ENCODE data around the gene EMID1. TPM values are rescaled to one million over a fixed set of nuclear protein-coding genes. Genes with fewer than 3 reads are reported as not detected.
A peak's percentile ranks its signal among the peaks of the same experiment; 100 is the strongest.

Gene EMID1
- total RNA-seq, 4 donors from 2014 or later, result 2.8 to 4.8 (median 3.6) TPM

GRCh38 chr22:29263791-29264276 is 58.1 kb downstream of the EMID1 start:
- 83 to 90% methylated on average over 14 of the region's 14 CpGs for WGBS, 2 donors
- TF ChIP-seq CTCF (IDR thresholded peaks at IDR 0.05) (no peak), POLR2A (IDR thresholded peaks at IDR 0.05) (no peak)
- no peak overlapping the region for H3K4me3 ChIP-seq (ENCODE audit: low read depth, poor library complexity, severe bottlenecking)
- intact Hi-C loops (cut with DNase I; ENCODE audit: low total_unique reads), result no loop called here
- DNase-seq (ENCODE audit: low spot score in 2 of 2), result peak in 1 of 2 donors; percentile 81

- H3K4me3 ChIP-seq (ENCODE audit: low read depth, poor library complexity, severe bottlenecking), result no peak overlapping the region
- peak in 1 of 2 donors; percentile 83 for DNase-seq (ENCODE audit: low spot score in 2 of 2)
- TF ChIP-seq POLR2A (IDR thresholded peaks at IDR 0.05) (no peak), CTCF (IDR thresholded peaks at IDR 0.05) (no peak)
- intact Hi-C loops (cut with DNase I; ENCODE audit: low total_unique reads), result no loop called here
- WGBS, 2 donors, result 97 to 100% methylated on average over 5 to 6 of the region's 7 CpGs
These were observed 59.6 kb downstream of the EMID1 start for GRCh38 chr22:29265305-29265704.

- intact Hi-C loops (cut with DNase I; ENCODE audit: low total_unique reads), result no loop called here
- no peak overlapping the region for H3K4me3 ChIP-seq (ENCODE audit: low read depth, poor library complexity, severe bottlenecking)
- DNase-seq (ENCODE audit: low spot score in 2 of 2), result no peak
- TF ChIP-seq POLR2A (IDR thresholded peaks at IDR 0.05), result no peak
- no peak for TF ChIP-seq CTCF (IDR thresholded peaks at IDR 0.05)
- 69 to 72% methylated on average over 4 of the region's 4 CpGs for WGBS, 2 donors
These were observed 60.2 kb downstream of the EMID1 start for GRCh38 chr22:29265929-29266328.

GRCh38 chr22:29266564-29267461 is 61.1 kb downstream of the EMID1 start:
- TF ChIP-seq CTCF (IDR thresholded peaks at IDR 0.05) (no peak), POLR2A (IDR thresholded peaks at IDR 0.05) (no peak)
- intact Hi-C loops (cut with DNase I; ENCODE audit: low total_unique reads), result no loop called here
- H3K4me3 ChIP-seq (ENCODE audit: low read depth, poor library complexity, severe bottlenecking), result peak overlapping the region; percentile 89
- DNase-seq (ENCODE audit: low spot score in 2 of 2), result peak in 1 of 2 donors; percentile 86
- 19 to 22% methylated on average over 13 of the region's 13 CpGs for whole genome bisulfite sequencing, 2 donors

- H3K4me3 ChIP-seq (ENCODE audit: low read depth, poor library complexity, severe bottlenecking), result peak overlapping the region; percentile 89
- WGBS, 2 donors, result 0 to 1% methylated on average over 19 to 24 of the region's 32 CpGs
- no peak for DNase-seq (ENCODE audit: low spot score in 2 of 2)
- no peak for TF ChIP-seq POLR2A (IDR thresholded peaks at IDR 0.05)
- TF ChIP-seq CTCF (IDR thresholded peaks at IDR 0.05), result no peak
- intact Hi-C loops (cut with DNase I; ENCODE audit: low total_unique reads), result no loop called here
These were observed 61.8 kb downstream of the EMID1 start for GRCh38 chr22:29267462-29267857.
